ENCODE data around the gene EIF3L.

Gene EIF3L

GRCh38 chr22:37817705-37818408 is 31.4 kb upstream of the EIF3L start:
- DNase-seq: peak; percentile 48

- DNase-seq: peak; percentile 33
Measured at GRCh38 chr22:37818409-37819104, 30.7 kb upstream of the EIF3L start.

DNA sequence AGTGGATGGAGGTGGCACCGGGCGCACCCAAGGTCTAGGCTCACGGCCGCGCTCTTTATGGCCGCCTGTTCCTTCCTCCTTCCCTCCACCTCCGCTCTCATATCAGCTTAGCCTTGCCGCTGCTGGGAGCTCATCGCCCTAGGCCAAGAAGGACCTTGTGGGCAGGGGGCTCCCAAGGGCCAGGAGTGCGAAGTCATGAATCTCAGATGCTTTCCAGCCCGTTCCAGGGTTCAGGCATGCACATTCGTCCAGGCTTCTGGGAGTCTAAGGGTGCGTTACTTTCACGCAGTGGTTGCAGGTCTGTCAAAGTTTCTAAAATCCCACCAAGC is 30.1 kb upstream of the EIF3L start:
- DNase-seq: no peak

DNA sequence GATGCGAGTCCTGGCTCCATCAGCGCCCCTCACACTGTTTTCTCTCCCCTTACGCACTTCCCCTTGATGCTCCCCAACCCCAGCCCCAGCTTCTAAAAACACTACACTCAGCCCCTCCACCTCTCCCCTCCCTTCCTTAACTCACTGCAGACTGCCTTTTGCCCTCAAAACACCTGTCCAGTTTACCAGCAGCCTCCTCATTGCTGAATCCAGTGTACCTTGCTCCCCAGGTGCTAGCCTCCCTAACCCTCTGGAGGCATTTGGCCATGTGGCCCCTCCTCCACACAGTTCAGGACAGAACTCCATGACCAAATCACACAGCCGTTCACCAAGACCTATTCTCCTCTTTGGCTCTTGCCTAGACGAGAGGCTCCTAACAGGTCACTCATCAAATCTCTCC is 28.9 kb upstream of the EIF3L start:
- no peak for DNase-seq

- DNase-seq: no peak
Measured at GRCh38 chr22:37822079-37822833, 27.0 kb upstream of the EIF3L start.

DNA sequence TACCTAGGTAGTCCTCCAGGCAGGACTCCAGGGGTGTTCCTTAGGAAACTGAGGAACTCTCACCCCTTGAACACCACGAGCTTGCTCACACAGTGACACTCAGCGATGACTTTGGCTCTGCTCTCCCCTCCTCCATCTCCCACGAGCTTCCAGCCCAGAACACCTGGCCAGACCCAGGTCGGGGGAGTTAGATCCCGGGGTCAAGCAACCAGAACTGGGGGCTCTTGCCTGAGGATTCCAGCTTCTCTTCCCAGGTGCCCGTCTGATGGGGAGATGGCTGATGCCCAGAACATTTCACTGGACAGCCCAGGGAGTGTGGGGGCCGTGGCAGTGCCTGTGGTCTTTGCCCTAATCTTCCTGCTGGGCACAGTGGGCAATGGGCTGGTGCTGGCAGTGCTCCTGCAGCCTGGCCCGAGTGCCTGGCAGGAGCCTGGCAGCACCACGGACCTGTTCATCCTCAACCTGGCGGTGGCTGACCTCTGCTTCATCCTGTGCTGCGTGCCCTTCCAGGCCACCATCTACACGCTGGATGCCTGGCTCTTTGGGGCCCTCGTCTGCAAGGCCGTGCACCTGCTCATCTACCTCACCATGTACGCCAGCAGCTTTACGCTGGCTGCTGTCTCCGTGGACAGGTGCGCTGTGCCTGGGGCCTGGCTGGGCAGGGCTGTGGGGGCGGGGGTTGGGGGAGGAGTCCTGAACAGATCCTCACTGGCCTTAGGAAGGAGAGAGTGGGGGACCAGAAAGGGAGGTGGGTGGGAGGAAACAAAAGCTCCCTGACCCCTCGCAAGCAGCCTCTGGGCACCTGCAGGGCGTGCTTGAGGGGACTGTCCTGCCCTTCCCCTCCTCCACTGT is 25.9 kb upstream of the EIF3L start, which contains the start of gene GALR3:
Gene GALR3, plus strand, starts transcription at position 249 of the 852 bp plus-strand sequence. Its CDS starts 25 bp downstream, at position 274.
- no peak for DNase-seq

DNA sequence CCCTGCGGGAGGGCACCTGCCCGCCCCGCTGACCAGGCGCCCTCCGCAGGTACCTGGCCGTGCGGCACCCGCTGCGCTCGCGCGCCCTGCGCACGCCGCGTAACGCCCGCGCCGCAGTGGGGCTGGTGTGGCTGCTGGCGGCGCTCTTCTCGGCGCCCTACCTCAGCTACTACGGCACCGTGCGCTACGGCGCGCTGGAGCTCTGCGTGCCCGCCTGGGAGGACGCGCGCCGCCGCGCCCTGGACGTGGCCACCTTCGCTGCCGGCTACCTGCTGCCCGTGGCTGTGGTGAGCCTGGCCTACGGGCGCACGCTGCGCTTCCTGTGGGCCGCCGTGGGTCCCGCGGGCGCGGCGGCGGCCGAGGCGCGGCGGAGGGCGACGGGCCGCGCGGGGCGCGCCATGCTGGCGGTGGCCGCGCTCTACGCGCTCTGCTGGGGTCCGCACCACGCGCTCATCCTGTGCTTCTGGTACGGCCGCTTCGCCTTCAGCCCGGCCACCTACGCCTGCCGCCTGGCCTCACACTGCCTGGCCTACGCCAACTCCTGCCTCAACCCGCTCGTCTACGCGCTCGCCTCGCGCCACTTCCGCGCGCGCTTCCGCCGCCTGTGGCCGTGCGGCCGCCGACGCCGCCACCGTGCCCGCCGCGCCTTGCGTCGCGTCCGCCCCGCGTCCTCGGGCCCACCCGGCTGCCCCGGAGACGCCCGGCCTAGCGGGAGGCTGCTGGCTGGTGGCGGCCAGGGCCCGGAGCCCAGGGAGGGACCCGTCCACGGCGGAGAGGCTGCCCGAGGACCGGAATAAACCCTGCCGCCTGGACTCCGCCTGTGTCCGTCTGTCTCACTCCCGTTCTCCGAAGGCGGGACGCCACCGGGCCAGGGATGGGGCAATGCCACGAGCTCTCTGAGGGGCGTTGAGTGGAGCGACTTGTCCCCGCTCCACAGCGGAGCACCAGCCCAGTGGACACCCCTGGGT is 24.3 kb upstream of the EIF3L start:
- no peak for DNase-seq

DNA sequence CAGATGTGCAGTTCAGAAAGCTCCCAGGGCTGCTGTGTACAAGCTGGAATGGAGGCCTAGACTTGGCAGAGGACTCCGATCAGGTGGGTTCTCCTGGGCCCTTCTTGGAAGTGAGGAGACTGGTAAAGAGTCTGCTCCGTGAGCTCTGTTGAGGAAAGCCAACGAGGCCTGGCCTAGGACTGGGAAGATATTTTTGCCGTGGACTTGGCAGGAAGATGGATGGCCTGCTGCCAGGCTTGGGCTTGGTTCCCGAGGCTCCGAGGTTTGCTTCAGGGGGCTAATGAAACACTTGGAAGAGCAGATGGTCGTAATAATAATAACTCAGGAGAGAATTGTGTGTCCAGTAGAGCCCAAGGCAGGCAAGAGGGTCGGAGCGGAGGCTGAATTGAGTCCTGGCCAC is 22.2 kb upstream of the EIF3L start:
- peak; percentile 45 for DNase-seq

DNA sequence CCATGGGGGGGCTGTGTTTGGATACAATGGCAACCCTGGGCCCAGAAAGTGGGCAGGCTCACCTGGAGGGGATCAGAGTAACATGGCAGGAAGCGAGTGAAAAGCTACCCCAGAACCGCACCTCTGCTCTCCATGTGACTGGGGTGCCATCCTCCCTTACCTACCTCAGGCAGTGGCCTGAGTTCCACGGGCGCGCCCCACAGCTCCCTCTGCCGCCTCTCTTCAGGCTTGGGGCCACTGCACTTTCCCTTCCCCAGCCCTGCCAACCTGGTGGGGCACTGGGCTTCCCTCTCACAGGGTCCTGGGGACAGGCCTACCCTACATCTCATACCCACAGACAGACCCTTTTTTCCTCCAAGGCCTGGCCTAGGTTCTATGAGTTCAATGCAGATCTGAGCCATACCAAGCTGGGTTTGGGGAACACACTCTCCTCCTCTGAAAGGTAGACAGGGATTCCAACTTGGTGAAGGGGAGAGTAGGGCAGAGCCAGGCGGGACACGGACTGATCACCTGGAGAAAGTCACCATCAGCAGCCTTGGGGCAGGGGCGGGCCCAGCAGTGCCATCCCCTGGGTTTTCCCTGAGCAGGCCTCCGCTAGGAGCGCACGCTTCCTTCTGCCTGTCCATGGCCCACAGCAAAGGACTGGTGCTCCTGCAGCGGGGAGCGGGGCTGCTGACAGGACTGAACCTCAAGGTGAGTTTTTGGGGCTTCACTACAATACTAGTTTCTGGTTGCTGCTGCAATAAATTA is 19.0 kb upstream of the EIF3L start:
- no peak for DNase-seq

GRCh38 chr22:37831472-37831871 is 17.7 kb upstream of the EIF3L start:
- DNase-seq: no peak

DNA sequence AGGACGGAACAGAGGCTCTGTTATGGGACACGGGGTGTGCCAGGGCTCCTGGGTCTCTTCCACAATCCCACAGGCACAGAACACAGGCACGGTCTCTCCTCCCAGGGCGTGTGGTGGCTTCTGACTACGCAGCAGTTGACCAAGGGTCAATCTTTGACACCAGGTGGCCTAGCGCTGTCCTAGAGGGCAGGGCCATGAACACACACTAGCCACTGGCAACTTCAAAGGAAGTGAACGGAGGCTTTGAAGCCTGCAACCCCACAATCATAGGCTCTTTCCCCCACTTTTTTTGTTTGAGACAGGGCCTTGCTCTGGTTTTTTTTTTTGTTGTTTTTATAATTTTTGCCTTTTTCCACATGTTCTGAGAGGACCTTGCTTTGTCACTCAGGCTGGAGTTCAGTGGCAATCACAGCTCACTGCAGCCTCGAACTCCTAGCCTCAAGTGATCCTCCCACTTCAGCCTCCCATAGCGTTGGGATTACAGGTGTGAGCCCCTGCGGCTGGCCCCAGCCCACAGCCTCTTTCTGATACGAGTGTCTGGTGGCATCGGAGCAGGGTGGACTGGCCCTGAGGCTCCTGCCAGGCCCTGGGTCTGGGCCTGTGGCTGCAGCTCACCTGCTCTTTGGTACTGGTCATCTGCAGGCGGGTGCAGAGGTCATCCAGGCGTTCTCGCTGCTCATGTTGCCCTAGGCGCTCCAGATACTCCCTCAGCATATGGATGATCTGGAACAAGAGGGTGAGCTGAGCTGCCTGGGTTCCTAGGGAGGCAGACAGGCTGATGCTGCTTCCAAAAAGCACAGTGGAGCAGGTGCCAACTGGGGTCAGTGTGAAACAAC is 17.0 kb upstream of the EIF3L start:
- no peak for DNase-seq

- no peak for DNase-seq
Measured at GRCh38 chr22:37842015-37842793, 7.0 kb upstream of the EIF3L start.

DNA sequence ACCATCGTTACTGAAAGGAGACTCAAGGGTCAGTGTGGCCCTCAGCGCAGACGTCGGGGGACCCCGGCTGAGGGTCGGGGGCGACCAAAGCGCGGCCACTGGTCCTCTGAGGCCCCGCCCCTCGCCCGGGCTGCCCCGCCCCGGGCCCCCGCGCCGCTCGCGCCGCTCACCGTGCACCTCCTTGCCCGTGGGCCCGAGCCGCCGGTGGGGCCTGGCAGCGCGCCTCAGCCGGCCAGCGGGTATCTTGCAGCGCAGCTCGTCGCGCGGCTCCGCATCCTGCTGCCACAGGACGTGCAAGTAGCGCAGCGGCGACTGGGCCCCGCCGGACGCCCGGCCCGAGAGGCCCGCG is 5.5 kb upstream of the EIF3L start:
- DNase-seq: peak; percentile 50

DNA sequence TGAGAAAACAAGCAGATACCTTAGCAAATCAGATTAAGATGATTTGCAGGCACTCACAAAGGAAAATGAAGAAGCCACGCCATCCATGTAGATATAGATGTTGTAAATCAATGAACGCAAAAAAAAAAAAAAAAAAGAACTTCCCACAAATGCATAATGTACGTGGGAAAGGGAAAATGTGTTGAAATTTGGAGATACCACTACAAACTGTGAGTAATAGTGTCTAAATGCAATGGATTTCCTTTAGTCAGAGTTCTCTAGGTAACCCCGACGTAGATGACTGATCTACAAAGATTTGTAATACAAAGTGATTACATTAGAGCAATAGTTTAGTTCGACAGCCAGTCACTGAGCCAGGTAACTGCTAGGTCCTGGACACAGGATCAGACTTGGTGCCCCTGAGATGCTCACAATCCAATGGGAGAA is 4.3 kb upstream of the EIF3L start:
- DNase-seq: no peak

DNA sequence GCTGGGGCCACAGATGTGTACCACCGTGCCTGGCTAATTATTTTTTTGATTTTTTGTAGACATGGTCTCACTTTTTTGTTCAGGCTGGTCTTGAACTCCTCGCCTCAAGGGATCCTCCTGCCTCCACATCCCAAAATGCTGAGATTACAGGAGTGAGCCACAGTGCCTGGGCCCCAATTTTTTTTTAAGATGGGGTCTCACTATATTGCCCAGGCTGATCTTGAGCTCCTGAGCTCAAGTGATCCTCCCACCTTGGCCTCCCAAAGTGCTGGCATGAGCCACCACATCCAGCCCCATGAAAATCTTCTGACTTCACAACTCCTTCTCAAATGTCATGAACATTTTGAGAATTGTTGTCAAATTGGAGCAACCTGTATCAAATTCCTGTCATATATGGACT is 2.8 kb upstream of the EIF3L start:
- DNase-seq: no peak

DNA sequence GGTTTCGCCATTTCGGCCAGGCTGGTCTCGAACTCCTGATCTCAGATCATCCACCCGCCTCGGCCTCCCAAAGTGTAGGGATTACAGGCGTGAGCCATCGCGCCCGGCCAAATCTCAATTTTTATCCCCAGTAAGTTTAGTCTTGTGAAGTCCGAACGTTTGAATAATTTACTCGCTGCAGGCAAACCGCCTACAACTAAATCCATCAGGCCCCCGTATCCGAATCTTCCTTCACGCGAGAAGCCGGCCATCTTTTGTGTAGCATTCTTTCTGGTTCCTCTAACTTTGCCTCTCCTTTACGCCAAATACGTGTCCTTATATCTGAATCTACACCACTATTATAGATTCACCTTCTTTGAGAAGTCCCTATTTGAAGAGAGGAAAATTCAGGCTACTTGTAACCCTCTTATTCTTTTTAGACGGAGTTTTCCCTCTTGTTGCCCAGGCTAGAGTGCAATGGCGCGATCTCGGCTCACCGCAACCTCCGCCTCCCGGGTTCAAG is 581 bp upstream of the EIF3L start:
- no peak for DNase-seq

- no peak for DNase-seq
Measured at GRCh38 chr22:37850801-37851200, 1.6 kb downstream of the EIF3L start.

- no peak for DNase-seq
Measured at GRCh38 chr22:37852418-37852817, 3.2 kb downstream of the EIF3L start.

GRCh38 chr22:37854946-37855345 is 5.7 kb downstream of the EIF3L start:
- no peak for DNase-seq
